ENCODE data around the gene PIK3C3. TPM values are rescaled to one million over a fixed set of nuclear protein-coding genes. Genes with fewer than 3 reads are reported as not detected.
A peak's percentile ranks its signal among the peaks of the same experiment; 100 is the strongest.

The PIK3C3 gene
- total RNA-seq, 2 donors from 2014 or later = 23.1 to 31.0 TPM

- no peaks in the 10 kb centered on the region for H3K36me3 ChIP-seq (replicated peaks in 1 of 2; ENCODE audit: insufficient read depth in 1 of 2, low read depth in 2 of 2)
- ATAC-seq (no peak), DNase-seq (no peak)
- TF ChIP-seq POLR2A (IDR thresholded peaks at IDR 0.05) (no peak), CTCF (IDR thresholded peaks at IDR 0.05) (no peak)
- H3K27me3 ChIP-seq = no peaks in the 10 kb centered on the region
- no peaks in the 10 kb centered on the region for H3K9me3 ChIP-seq
- H3K27ac ChIP-seq = no peak overlapping the region
- H3K4me3 ChIP-seq = no peak overlapping the region
- intact Hi-C loops (cut with DNase I) = no loop called here
- H3K4me1 ChIP-seq = peaks cover 14% of the 10 kb centered on the region
Measured at GRCh38 chr18:42051411-42051810, 96.4 kb downstream of the PIK3C3 start.

- ATAC-seq (no peak), DNase-seq (no peak)
- WGBS, 2 donors = 56% methylated on average over 3 of the region's 3 CpGs
- Histone ChIP-seq H3K4me1 (peaks cover 14% of the 10 kb centered on the region), H3K27me3 (no peaks in the 10 kb centered on the region), H3K4me3 (no peak overlapping the region), H3K36me3 (replicated peaks in 1 of 2; ENCODE audit: insufficient read depth in 1 of 2, low read depth in 2 of 2) (no peaks in the 10 kb centered on the region), H3K9me3 (no peaks in the 10 kb centered on the region), H3K27ac (no peak overlapping the region)
- intact Hi-C loops (cut with DNase I) = no loop called here
- TF ChIP-seq CTCF (IDR thresholded peaks at IDR 0.05) (no peak), POLR2A (IDR thresholded peaks at IDR 0.05) (no peak)
Measured at GRCh38 chr18:42052122-42052708, 97.2 kb downstream of the PIK3C3 start.

- ATAC-seq (peak; percentile 45), DNase-seq (peak; percentile 15 to 56 (median 35))
- H3K4me3 ChIP-seq = no peak overlapping the region
- no peaks in the 10 kb centered on the region for H3K9me3 ChIP-seq
- no peak overlapping the region for H3K27ac ChIP-seq
- H3K36me3 ChIP-seq (replicated peaks in 1 of 2; ENCODE audit: insufficient read depth in 1 of 2, low read depth in 2 of 2) = no peaks in the 10 kb centered on the region
- H3K27me3 ChIP-seq = no peaks in the 10 kb centered on the region
- intact Hi-C loops (cut with DNase I) = no loop called here
- TF ChIP-seq CTCF (IDR thresholded peaks at IDR 0.05) = peak; percentile 58 to 81 (median 70)
- no peak for TF ChIP-seq POLR2A (IDR thresholded peaks at IDR 0.05)
- WGBS, 2 donors = 12 to 15% methylated on average over 5 of the region's 5 CpGs
- peaks cover 14% of the 10 kb centered on the region for H3K4me1 ChIP-seq
Measured at GRCh38 chr18:42053188-42053781, 98.3 kb downstream of the PIK3C3 start.

- Histone ChIP-seq H3K36me3 (replicated peaks in 1 of 2; ENCODE audit: insufficient read depth in 1 of 2, low read depth in 2 of 2) (peaks cover 0 to 2% of the 10 kb centered on the region in 2 donors), H3K27me3 (no peaks in the 10 kb centered on the region), H3K9me3 (no peaks in the 10 kb centered on the region), H3K4me3 (no peak overlapping the region), H3K4me1 (no peaks in the 10 kb centered on the region), H3K27ac (no peak overlapping the region)
- ATAC-seq (no peak), DNase-seq (no peak)
- intact Hi-C loops (cut with DNase I) = no loop called here
- TF ChIP-seq CTCF (IDR thresholded peaks at IDR 0.05) (no peak), POLR2A (IDR thresholded peaks at IDR 0.05) (no peak)
Measured at GRCh38 chr18:42064109-42064508, 109.1 kb downstream of the PIK3C3 start.

- intact Hi-C loops (cut with DNase I) = no loop called here
- 77 to 82% methylated on average over 4 of the region's 4 CpGs for WGBS, 2 donors
- Histone ChIP-seq H3K9me3 (no peaks in the 10 kb centered on the region), H3K27me3 (no peaks in the 10 kb centered on the region), H3K4me3 (no peak overlapping the region), H3K27ac (no peak overlapping the region), H3K36me3 (replicated peaks in 1 of 2; ENCODE audit: insufficient read depth in 1 of 2, low read depth in 2 of 2) (peaks cover 0 to 4% of the 10 kb centered on the region in 2 donors), H3K4me1 (no peaks in the 10 kb centered on the region)
- no peak for DNase-seq
- no peak for ATAC-seq
- no peak for TF ChIP-seq CTCF (IDR thresholded peaks at IDR 0.05)
- no peak for TF ChIP-seq POLR2A (IDR thresholded peaks at IDR 0.05)
Measured at GRCh38 chr18:42067518-42067917, 112.5 kb downstream of the PIK3C3 start.
